BE2C (cell line): Measurements from ENCODE around the gene SEPHS1.

Experiments used
- DNase-seq: peaks from one replicate; pipeline ENCODE4 v3.0.0-alpha.2; 2020
- H3K27me3 ChIP-seq: fragments of 250-450 bp; sonication (Bioruptor Pico); 2 replicates; pipeline ENCODE4 v1.5.1; 2020; ENCODE audit warnings: mild to moderate bottlenecking
- H3K36me3 ChIP-seq: fragments of 250-450 bp; sonication (Bioruptor Pico); 2 replicates; pipeline ENCODE4 v1.5.1; 2020; ENCODE audit warnings: mild to moderate bottlenecking
- H3K4me1 ChIP-seq: fragments of 250-450 bp; sonication (Bioruptor Pico); 2 replicates; pipeline ENCODE4 v1.5.1; 2020
- H3K4me3 ChIP-seq: 2 replicates; pipeline ENCODE4 v1.5.1; 2011; ENCODE audit warnings: low read depth, low read length
- H3K9me3 ChIP-seq: fragments of 250-450 bp; sonication (Bioruptor Pico); 2 replicates; pipeline ENCODE4 v1.5.1; 2020
- TF ChIP-seq, protein P1 (sequence below): IDR thresholded peaks from 2 replicates; pipeline ENCODE4 v1.5.1; 2012; ENCODE audit warnings: mild to moderate bottlenecking, low read depth, low read length

The SEPHS1 gene

DNA sequence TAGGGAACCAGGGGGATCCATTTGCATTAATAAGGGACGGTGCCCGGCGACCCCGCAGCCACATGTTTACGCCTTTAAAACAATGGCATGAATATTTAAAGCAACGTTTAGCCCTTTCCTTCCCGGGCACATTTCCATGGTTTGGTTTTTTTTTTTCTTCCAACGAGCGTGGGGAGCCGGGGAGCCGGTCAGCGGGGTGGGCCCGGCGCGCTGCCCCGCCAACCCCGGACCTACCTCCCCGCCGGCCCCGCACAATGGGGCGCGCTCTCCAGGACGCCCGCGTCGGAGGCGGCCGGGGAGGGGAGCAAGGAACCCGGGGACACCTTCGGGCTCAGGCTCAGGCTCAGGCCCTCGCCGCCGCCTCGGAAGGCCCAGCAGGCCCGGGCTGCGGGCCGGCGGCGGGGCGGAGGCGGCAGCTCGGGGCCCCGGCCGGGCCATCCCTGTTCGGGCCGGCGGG is 1.0 kb downstream of the SEPHS1 start:
- peak overlapping the region; percentile 67 for H3K4me3 ChIP-seq
- H3K4me1 ChIP-seq: peaks cover 3% of the 10 kb centered on the region; the same call in 1 of the 2 replicates
- peaks cover 20% of the 10 kb centered on the region for H3K36me3 ChIP-seq
- no peaks in the 10 kb centered on the region for H3K27me3 ChIP-seq
- TF ChIP-seq, protein P1, sequence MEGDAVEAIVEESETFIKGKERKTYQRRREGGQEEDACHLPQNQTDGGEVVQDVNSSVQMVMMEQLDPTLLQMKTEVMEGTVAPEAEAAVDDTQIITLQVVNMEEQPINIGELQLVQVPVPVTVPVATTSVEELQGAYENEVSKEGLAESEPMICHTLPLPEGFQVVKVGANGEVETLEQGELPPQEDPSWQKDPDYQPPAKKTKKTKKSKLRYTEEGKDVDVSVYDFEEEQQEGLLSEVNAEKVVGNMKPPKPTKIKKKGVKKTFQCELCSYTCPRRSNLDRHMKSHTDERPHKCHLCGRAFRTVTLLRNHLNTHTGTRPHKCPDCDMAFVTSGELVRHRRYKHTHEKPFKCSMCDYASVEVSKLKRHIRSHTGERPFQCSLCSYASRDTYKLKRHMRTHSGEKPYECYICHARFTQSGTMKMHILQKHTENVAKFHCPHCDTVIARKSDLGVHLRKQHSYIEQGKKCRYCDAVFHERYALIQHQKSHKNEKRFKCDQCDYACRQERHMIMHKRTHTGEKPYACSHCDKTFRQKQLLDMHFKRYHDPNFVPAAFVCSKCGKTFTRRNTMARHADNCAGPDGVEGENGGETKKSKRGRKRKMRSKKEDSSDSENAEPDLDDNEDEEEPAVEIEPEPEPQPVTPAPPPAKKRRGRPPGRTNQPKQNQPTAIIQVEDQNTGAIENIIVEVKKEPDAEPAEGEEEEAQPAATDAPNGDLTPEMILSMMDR: no peak
- no peaks in the 10 kb centered on the region for H3K9me3 ChIP-seq
- DNase-seq: no peak

DNA sequence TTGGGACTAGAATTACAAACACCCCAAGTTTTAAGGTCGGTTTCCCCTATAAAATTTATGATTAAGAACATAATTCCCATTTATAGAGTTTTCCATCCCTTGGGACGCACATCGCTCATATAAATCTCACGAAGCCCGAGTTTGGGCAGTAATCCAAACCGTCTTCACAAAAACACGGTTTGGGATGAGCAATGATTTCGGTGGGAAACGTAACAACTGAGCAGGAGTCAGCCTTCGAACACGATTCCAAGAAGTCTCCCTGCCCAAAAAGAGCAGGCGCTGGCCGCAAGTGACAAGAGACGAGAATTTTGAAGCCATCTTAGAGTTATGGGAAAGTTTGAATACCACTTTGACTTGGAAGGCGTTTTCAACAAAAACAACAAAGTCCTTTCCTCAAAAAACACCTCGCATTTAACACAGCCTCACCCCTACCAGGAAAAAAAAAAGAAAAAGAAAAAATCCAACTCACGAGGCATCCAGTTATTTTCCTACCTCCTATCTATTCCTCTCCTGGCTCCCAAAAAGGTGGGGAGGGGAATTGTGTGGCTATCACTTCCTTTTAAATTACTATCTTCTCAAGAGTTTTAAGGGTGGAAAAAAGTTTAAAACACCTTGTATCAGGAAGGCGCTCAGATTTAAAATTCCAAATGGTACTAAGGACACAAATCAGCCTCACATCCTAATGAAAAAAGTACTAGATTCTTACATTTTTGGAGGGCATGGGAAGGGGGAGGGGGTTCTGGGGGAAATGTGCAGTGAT is 1.6 kb downstream of the SEPHS1 start:
- Histone ChIP-seq H3K4me3 (peak overlapping the region; percentile 67), H3K9me3 (no peaks in the 10 kb centered on the region), H3K4me1 (peaks cover 3% of the 10 kb centered on the region; the same call in 1 of the 2 replicates), H3K27me3 (no peaks in the 10 kb centered on the region), H3K36me3 (peaks cover 20% of the 10 kb centered on the region)
- no peak for DNase-seq
- TF ChIP-seq, protein P1: no peak

DNA sequence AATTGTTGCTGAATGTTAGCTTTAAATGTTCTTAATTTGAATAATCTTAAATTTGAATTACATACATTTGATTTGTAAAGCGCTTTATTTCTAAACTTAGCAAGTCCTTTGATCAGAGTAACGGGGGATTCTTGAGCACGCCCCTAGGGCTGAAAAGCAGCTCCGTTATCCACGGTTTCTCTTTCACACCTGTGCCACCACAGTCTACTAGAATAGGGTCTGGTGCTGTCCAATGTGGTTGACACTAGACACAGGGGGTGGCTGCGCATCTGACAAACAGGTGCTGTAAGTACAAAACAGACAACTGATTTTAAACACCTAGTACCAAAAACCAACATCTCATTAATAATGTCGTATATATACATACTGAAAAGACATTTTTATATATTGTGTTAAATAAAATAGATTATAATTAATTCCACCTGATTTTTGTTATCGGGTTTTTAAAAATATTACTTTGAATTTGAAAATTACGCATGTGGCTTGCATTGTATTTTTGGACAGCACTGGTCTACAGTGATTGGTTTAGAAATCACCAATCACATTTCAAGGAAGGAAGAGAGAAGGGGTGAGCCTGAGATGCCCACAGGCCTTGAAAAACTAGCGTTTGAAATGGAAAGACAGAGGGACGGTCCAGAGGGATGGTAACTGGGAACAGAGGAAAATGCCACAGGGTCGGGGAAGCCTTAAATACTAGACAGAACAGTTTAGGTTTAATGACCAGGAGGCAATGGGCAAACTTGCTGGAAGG is 7.3 kb downstream of the SEPHS1 start:
- TF ChIP-seq, protein P1: no peak
- peak overlapping the region; percentile 19 for H3K4me3 ChIP-seq
- no peaks in the 10 kb centered on the region for H3K9me3 ChIP-seq
- DNase-seq: no peak
- H3K36me3 ChIP-seq: peaks cover 51% of the 10 kb centered on the region
- H3K4me1 ChIP-seq: peaks cover 10% of the 10 kb centered on the region; the same call in 1 of the 2 replicates
- H3K27me3 ChIP-seq: no peaks in the 10 kb centered on the region

DNA sequence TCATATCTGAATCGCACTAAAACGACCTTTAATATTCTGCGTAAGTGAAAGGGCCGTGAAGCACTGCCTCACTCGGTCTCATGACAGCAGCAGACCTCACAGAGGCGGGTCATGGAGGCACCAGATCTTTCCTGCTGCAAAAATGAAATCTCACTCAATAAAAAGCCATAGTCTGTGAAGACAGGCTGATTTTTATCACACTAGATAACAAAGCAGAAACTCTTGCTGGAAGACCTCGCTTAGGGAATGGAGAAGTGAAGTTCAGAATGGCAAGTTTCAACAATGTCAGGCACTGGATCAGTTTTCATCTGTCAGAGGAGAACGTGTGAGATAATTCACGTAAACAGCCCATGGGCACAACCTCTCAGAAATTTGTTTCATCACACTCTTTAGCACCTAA is 8.0 kb downstream of the SEPHS1 start:
- DNase-seq: no peak
- peaks cover 10% of the 10 kb centered on the region; the same call in 1 of the 2 replicates for H3K4me1 ChIP-seq
- no peaks in the 10 kb centered on the region for H3K9me3 ChIP-seq
- H3K36me3 ChIP-seq: peaks cover 51% of the 10 kb centered on the region
- TF ChIP-seq, protein P1: no peak
- peak overlapping the region; percentile 19 for H3K4me3 ChIP-seq
- H3K27me3 ChIP-seq: no peaks in the 10 kb centered on the region

DNA sequence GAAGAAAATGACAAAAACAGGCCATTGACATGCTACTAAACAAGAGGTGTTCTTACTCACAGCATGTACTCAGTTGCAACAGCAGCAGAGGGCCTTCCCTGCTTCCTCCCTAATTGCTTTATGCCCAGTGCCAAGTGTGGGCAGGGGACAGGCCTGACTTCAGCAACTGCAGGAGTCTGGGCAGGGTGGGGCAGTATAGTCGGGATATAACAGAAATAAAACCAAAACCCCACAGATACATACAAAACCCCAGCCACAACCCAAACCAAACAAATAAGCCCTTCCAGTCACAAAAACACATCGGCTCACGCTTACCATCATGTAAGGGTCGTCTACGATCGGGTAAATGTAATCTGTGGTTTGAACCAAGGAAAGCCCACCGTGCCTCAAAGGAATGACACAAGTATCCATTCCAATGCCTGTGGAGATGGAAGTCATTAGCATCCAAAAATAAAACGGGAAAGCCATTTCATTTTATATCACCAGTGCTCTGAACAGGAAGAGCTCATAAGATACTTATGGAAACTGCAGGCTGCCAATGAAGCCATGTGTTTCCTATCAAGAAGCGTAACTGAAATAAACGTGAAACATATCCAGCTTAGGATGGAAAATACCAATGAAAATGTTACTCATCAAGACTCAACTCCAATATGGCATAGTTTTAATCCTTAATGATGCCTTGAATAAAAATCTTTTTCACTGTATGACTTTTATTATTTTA is 9.5 kb downstream of the SEPHS1 start:
- Histone ChIP-seq H3K4me3 (no peak overlapping the region), H3K27me3 (no peaks in the 10 kb centered on the region), H3K9me3 (no peaks in the 10 kb centered on the region), H3K4me1 (peaks cover 10% of the 10 kb centered on the region; the same call in 1 of the 2 replicates), H3K36me3 (peaks cover 48% of the 10 kb centered on the region)
- DNase-seq: no peak
- TF ChIP-seq, protein P1: no peak
